Measurements from ENCODE around the gene SLC25A29.
"Not testable (repeated sequence)": the region's sequence is repeated elsewhere in the genome, so short reads cannot be mapped to it uniquely, and the experiment has no call there.

Gene SLC25A29

GRCh38 chr14:100306101-100306997, at the start of gene SLC25A29:
Gene SLC25A29 (minus strand): TSS chr14:100306444. CDS start chr14:100306232, 212 bp downstream.
- peak; percentile 71 for DNase-seq (ENCODE audit: low read depth)

- DNase-seq (ENCODE audit: low read depth): no peak
Observed at GRCh38 chr14:100350986-100351385, 44.7 kb upstream of the SLC25A29 start.

GRCh38 chr14:100350276-100350926, 44.2 kb upstream of the SLC25A29 start:
- DNase-seq (ENCODE audit: low read depth): no peak

DNA sequence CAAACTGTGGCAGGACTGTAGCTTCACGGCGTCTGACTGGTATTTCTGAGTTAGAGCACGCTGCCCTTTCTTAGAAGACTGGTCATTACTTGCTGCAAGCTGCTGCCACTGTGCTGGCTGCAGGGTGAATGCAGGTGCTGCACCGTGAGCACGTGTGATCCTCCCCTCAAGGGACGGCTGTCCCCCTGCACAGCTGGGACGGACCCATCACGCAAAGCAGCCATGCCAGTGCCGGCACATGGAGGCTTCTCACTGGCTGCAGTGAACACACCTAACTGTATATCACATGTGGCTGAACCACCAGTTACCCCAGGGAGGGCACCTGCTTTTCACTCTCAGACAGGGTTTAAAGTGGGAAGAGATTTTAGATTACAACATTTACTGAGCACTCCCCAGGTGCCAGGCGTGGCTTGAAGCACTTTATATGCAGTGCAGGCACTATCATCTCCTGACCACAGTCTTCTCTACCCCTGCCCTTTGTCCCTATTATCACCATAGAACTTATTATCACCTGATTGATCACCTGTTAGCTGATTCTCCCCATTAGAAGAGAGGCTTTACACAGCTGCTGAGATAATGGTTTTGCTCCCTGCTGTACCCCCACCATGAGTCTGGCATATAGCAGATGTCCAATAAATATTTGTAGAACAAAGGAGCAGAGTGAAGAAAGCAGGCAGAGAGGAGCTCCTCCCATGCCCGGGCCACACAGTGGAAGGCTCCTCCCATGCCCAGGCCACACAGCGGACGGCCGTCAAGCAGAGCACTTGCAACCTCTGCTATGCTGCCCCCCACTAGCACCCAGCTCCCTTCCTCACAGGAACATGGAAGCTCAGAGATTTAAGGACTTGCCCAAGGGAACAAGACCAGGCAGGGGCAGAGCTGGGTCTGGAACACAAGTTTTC, 42.8 kb upstream of the SLC25A29 start:
- DNase-seq (ENCODE audit: low read depth): no peak

DNA sequence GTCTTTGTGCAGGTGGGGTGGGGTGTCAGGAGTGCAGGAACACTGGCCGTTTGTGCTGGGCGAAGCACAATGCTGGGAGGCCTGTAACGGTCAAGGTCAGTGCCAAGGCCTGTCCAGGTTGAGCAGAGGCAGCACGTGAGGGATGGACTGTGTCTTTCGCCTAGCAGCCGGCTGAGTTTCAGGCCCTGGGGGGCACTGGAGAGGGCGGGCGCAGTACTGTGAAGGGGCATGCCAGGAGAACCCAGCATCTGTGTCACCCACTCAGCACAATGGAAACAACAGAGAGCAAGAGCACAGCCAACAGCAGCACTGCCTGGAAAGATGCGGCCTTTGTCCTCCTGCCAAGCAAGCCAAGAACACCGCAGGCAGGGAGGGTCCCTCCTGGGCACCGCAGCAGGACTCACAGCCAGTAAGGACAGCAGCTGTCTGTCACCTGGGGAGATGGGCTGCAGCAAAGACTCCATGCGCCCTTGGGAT, 42.0 kb upstream of the SLC25A29 start:
- no peak for DNase-seq (ENCODE audit: low read depth)

DNA sequence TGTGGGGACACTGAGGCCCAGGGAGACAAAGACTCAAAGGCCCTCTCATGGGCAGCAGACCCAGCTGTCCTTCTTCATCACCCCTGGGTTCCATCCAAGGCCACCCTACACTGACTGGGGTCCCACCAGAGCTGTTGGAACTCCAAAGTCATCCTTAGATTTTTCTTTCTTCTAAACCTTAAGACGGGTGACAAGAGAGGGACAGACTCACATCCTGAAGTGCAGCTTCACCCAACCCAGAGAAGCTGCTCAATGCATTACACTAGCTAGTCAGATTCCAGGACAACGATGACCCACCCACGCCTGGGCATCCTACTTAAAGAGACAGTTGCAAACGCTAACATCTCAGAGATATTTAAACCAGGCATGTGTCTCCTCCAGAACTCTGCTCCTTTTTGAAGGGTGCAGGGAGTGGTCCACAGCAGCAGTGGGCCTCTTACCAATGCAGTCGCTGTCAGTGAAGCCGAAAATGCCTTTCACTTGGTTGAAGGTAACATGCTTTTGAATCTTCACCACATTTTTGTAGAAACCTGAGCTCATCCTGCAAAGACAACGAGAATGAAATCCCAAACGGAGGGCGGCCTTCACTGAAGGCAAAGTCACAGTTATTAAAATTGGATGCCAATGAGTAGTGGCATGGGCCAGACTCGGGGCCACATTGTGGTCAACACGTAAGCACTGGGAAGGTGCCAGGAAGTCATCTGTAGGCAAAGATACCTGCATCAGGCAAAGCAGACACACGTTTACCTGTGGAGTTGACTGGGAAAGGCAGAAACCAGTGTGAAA, 40.3 kb upstream of the SLC25A29 start:
- DNase-seq (ENCODE audit: low read depth): no peak

- DNase-seq (ENCODE audit: low read depth): no peak
Observed at GRCh38 chr14:100345711-100346110, 39.5 kb upstream of the SLC25A29 start.

DNA sequence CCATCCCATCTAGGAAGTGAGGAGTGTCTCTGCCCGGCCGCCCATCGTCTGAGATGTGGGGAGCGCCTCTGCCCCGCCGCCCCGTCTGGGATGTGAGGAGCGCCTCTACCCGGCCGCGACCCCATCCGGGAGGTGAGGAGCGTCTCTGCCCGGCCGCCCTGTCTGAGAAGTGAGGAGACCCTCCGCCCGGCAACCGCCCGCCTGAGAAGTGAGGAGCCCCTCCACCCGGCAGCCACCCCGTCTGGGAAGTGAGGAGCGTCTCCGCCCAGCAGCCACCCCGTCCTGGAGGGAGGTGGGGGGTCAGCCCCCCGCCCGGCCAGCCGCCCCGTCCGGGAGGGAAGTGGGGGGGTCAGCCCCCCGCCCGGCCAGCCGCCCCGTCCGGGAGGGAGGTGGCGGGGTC, 38.4 kb upstream of the SLC25A29 start:
- not testable (repeated sequence) for DNase-seq (ENCODE audit: low read depth)

DNA sequence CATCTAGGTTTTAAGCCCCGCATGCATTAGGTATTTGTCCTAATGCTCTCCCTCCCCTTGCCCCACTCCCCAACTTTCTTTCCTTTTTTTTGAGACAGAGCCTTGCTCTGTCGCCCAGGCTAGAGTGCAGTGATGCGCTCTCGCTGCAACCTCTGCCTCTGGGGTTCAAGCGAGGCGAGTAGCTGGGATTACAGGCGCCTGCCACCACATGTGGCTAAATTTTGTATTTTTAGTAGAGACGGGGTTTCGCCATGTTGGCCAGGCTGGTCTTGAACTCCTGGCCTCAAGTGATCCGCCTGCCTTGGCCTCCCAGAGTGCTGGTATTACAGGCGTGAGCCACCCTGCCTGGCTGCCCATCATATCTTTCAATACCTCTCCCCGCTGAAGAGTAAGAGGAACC, 36.6 kb upstream of the SLC25A29 start:
- DNase-seq (ENCODE audit: low read depth): not testable (repeated sequence)

GRCh38 chr14:100342195-100342594, 36.0 kb upstream of the SLC25A29 start:
- no peak for DNase-seq (ENCODE audit: low read depth)

GRCh38 chr14:100341301-100342031, 35.2 kb upstream of the SLC25A29 start:
- DNase-seq (ENCODE audit: low read depth): peak; percentile 79

DNA sequence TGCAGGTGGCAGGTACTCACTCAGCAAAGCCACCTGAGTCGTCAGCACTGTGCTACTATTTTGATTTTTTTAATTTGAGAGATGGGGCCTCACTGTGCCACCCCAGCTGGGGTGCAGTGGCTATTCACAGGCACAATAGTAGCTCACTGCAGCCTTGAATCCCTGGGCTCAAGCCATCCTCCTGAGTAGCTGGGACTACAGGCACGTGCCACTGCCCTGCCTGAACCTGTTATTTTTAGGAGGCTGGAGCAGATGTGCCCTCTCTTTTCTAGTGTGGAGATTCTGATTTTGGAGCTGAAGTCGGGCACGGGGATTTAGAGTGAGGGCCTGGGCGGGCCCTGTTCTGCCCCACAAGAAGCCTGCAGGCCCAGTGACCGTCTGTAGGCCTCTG, 34.2 kb upstream of the SLC25A29 start:
- DNase-seq (ENCODE audit: low read depth): no peak

- no peak for DNase-seq (ENCODE audit: low read depth)
Observed at GRCh38 chr14:100339766-100340422, 33.6 kb upstream of the SLC25A29 start.

DNA sequence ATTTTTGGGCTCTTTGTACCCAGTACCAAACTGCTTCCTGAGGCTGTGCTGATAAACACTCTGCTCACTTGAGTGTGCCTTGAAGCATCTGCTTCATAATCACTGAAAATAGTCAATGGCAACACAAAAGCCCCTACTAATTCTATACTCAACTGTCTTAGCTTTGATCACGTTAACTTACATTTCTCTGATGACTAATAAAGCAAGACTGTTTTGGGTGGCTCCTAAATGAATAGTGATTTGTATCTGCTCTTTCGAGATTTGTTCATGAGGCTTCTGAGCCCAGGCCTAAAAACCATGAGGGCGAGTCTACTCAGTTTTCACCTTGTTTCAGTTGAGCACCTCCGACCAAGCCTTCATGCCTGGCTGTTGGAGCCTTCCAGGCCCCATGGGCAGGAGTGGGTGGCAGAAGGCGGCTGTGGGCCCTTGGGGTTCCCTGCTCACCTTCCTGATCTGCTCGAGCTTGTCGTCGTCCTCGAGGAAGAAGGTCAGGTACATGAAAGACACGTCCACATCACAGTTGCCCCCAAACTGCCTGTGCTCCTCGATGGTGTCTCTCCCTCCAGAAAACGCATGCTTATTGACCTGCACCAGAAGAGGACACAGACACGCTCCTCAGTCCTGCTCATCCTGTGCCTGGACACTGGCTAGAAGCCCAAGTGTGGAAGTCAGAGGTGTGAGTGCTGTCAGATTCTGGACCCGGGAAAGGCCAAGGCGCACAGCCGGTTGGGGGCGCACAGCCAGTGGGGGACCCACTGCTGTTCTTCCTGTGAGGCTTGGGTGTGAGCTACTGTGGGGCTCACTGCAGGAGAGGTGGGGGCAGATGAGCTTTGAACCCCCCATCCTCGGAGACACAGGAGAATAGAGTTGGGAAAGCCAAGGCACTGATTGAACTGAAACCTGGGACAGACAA, 30.6 kb upstream of the SLC25A29 start:
- no peak for DNase-seq (ENCODE audit: low read depth)

DNA sequence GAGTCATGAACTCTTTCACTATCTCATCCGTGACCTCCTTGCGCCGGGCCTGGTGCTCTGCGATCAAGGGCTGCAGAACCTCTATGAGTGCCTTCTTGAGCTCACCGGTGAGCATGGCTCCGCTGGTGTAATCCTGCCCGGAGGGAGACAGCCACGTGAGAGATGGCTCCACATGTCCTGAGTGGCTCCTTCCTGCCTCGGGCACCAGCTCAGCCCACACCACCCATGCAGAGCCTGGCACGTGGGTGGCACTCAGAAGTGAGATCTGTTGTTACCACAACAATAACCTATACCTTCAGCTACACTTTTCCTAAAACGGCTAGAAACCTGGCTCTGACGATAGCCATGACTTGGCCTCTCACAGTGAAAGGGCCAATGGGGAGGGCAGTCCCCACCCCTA, 28.7 kb upstream of the SLC25A29 start:
- no peak for DNase-seq (ENCODE audit: low read depth)

- no peak for DNase-seq (ENCODE audit: low read depth)
Observed at GRCh38 chr14:100333827-100334226, 27.6 kb upstream of the SLC25A29 start.

DNA sequence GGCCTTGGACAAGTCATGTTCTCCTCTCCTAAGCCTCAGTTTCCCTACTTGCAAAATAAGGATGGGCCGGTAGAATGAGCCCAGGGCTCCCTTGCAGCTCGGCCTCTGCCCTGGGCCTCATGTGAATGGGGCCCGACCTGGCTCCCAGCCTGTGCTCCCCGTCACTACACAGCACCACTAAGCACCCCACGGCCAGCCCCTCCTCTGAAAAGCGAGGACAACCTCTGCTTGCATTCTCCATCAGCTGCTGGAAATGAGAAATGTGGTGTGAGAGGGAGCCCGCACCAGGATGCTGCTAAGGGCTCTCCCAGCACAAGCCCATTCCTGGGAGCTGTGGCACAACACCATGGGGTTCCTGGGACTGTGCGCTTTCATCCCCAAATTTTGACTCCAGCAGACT, 27.1 kb upstream of the SLC25A29 start:
- no peak for DNase-seq (ENCODE audit: low read depth)

DNA sequence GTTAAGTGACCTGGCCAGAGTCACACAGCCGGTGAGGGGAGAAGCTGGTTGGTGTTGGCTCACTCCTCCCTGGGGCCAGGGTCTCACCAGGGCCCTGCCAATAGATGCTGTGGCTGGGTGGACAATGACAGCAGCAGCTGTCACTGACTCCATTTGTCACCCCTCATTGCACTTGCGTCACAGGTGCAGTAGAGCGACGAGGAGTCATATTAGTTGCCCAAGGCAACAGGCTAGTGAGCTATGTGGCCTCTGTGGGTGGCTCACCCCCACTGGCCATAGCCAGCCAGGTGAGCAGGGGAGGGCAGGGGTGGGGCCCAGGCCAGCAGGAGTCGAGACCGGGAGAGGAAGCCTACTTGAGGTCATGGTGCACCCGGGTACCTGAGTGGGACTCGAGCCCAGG, 26.6 kb upstream of the SLC25A29 start:
- no peak for DNase-seq (ENCODE audit: low read depth)

DNA sequence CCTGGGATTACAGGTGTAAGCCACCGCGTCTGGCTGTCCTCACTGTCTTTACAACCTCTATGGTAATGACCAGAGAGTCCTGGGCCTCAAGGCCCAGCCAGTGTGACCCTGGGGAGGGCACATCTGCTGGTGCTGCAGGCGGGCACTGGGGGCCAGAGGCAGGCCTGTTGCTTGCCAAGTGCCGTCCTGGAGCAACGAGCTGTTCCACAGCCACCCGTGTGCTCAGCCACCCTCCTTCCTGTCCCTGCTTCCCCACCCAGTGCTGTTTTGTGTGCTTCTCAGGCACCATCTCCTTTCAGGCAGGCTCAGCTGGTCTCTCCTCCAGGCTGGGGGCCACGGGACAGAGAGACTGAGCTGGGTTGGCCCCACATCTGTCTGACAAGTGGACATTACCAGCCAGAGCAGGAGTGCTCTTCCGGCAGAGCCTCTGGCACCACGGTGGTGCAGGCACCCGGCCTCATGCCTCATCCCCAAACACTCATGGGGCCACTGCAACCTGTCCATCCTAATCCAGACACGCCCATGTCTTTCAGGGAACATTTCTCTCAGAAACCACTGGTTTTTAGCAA, 25.9 kb upstream of the SLC25A29 start:
- DNase-seq (ENCODE audit: low read depth): no peak

Measured in stromal cell of bone marrow (primary cell).